A549 (cell line): ENCODE data around the gene GINS2.

Experiments
- BCL3 ChIP-seq: fragments of >200 bp; sonication (Bioruptor Twin); formaldehyde crosslinking; IDR thresholded peaks from 3 replicates; pipeline ENCODE4 v1.6.1; 2016
- POLR2A ChIP-seq: IDR thresholded peaks from 2 replicates; pipeline ENCODE4 v1.6.1; 2012; ENCODE audit warnings: mild to moderate bottlenecking, low read length
- RFX5 ChIP-seq: fragments of 450-650 bp; IDR thresholded peaks from 2 replicates; pipeline ENCODE4 v1.7.1; 2014; ENCODE audit warnings: antibody characterized with exemption, mild to moderate bottlenecking, moderate library complexity
- TF ChIP-seq, protein P1 (sequence below): fragments of >200 bp; sonication (Bioruptor Twin); formaldehyde crosslinking; IDR thresholded peaks from 3 replicates; pipeline ENCODE4 v1.5.1; 2016
- TF ChIP-seq, protein P2 (sequence below): IDR thresholded peaks from 2 replicates; pipeline ENCODE4 v1.6.1; 2012
- TF ChIP-seq, protein P3 (sequence below): IDR thresholded peaks from 2 replicates; pipeline ENCODE4 v1.6.1; 2012

GRCh38 chr16:85715169-85716021 is 26.6 kb upstream of the GINS2 start:
- TF ChIP-seq, protein P1, sequence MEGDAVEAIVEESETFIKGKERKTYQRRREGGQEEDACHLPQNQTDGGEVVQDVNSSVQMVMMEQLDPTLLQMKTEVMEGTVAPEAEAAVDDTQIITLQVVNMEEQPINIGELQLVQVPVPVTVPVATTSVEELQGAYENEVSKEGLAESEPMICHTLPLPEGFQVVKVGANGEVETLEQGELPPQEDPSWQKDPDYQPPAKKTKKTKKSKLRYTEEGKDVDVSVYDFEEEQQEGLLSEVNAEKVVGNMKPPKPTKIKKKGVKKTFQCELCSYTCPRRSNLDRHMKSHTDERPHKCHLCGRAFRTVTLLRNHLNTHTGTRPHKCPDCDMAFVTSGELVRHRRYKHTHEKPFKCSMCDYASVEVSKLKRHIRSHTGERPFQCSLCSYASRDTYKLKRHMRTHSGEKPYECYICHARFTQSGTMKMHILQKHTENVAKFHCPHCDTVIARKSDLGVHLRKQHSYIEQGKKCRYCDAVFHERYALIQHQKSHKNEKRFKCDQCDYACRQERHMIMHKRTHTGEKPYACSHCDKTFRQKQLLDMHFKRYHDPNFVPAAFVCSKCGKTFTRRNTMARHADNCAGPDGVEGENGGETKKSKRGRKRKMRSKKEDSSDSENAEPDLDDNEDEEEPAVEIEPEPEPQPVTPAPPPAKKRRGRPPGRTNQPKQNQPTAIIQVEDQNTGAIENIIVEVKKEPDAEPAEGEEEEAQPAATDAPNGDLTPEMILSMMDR = no peak
- no peak for TF ChIP-seq BCL3
- TF ChIP-seq, protein P2, sequence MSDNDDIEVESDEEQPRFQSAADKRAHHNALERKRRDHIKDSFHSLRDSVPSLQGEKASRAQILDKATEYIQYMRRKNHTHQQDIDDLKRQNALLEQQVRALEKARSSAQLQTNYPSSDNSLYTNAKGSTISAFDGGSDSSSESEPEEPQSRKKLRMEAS = no peak
- TF ChIP-seq RFX5 = no peak
- no peak for TF ChIP-seq POLR2A
- TF ChIP-seq, protein P3, sequence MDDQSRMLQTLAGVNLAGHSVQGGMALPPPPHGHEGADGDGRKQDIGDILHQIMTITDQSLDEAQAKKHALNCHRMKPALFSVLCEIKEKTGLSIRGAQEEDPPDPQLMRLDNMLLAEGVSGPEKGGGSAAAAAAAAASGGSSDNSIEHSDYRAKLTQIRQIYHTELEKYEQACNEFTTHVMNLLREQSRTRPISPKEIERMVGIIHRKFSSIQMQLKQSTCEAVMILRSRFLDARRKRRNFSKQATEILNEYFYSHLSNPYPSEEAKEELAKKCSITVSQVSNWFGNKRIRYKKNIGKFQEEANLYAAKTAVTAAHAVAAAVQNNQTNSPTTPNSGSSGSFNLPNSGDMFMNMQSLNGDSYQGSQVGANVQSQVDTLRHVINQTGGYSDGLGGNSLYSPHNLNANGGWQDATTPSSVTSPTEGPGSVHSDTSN = no peak
